AG04449 (cell line): ENCODE results near the gene IL5RA.

Source experiments
- CTCF ChIA-PET: fragments of 350-600 bp; formaldehyde crosslinking; extraction: SDS; loops from one replicate; lab custom pipeline; 2021; ENCODE audit warnings: antibody characterized with exemption; lab: Yijun Ruan, JAX
- POLR2A ChIA-PET: fragments of 400-600, 350-600 bp; formaldehyde crosslinking; extraction: SDS; loops from one replicate; lab custom pipeline; 2020; ENCODE audit warnings: antibody characterized with exemption, inconsistent platforms; lab: Yijun Ruan, JAX
- DNase-seq: peaks from one replicate; pipeline ENCODE4 v3.0.0-alpha.2; 2010; ENCODE audit warnings: low read depth, low spot score
- H3K4me3 ChIP-seq: 2 replicates; pipeline ENCODE4 v1.5.1; 2011; ENCODE audit warnings: low read depth, mild to moderate bottlenecking, control low read depth, low read length
- TF ChIP-seq, protein P1 (sequence below): IDR thresholded peaks from one replicate; pipeline ENCODE4 v1.5.1; 2011; ENCODE audit warnings: mild to moderate bottlenecking, moderate library complexity, low read length, control low read depth, inconsistent platforms; ENCODE audit not compliant: insufficient read depth; ENCODE audit errors: missing control alignments

IL5RA gene

DNA sequence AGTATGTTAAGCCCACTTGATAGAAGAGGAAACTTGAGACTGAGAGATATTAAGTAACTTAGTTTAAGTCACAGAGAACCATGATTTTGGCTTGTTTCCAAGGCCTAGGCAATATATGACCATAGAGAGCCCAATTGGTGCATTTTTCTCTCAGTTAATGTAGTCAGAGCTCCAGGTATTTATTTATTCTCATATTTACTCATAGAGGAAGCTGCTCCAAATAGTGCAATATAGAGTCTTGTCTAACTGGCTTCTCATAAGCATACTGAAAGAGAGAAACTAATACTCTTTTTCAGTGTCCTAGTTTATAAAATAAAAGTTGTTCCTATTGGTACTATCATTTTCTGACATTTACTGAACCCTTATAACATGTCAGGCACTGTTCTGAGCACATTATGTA is 31.8 kb upstream of the IL5RA start:
- POLR2A ChIA-PET = no interaction called here
- CTCF ChIA-PET = no interaction called here
- DNase-seq = no peak

DNA sequence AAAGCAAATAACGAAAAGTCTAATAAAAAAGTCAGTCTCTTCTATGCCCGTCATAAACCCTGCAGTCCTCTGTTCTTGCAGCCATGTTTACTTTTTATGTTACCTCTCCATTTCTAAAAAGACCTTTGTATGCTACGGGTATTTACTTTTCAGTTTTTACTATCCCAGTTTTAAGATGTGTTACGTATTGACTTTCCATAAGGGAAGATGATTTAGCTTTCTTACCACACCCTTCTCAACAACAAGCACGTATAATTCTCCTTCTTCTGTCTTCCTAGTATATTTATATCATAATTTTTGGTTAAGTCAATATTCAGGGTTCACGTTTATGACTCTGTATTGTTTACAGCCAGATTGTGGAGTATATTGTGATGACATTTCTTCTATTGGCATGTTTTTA is 27.4 kb upstream of the IL5RA start:
- no peak overlapping the region for H3K4me3 ChIP-seq
- CTCF ChIA-PET = no interaction called here
- POLR2A ChIA-PET = no interaction called here
- TF ChIP-seq, protein P1, sequence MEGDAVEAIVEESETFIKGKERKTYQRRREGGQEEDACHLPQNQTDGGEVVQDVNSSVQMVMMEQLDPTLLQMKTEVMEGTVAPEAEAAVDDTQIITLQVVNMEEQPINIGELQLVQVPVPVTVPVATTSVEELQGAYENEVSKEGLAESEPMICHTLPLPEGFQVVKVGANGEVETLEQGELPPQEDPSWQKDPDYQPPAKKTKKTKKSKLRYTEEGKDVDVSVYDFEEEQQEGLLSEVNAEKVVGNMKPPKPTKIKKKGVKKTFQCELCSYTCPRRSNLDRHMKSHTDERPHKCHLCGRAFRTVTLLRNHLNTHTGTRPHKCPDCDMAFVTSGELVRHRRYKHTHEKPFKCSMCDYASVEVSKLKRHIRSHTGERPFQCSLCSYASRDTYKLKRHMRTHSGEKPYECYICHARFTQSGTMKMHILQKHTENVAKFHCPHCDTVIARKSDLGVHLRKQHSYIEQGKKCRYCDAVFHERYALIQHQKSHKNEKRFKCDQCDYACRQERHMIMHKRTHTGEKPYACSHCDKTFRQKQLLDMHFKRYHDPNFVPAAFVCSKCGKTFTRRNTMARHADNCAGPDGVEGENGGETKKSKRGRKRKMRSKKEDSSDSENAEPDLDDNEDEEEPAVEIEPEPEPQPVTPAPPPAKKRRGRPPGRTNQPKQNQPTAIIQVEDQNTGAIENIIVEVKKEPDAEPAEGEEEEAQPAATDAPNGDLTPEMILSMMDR = no peak
- no peak for DNase-seq

More for the DNA sequence above, 31.8 kb upstream of the IL5RA start:
- H3K4me3 ChIP-seq = no peak overlapping the region
- TF ChIP-seq, protein P1 = no peak

DNA sequence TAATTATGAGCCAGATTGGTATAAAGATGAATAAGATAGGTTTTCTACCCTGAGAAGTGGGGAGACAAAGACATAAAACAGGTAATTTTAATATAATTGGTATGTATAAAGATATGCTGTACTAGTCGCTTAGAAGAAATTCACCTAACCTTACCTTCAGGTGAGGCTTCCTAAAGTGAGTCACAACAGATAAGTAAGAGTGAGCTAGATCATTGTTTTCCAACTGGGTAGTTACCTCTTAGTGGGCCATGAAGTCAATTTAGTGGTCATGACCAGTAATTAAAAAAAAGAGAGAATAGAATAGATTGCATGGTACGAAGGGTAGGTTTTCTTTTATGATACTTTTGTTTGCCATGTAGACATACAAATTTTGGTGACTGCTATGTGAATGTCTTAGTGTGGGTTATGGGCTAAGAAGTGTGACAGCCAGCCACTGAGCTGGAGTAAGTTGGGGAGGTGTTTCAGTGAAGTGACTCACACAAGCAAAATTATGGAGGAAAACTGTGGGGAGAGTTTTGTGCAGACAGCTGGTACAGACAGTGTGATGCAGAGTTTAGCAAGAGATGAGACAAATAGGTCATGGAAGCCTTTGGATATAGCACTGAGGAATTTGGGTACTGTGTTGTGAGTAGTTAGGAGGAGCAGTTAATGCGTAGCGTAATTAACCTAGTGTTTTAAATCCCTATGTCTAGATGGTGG is 24.7 kb upstream of the IL5RA start:
- POLR2A ChIA-PET = no interaction called here
- TF ChIP-seq, protein P1 = no peak
- no peak for DNase-seq
- no peak overlapping the region for H3K4me3 ChIP-seq
- CTCF ChIA-PET = interaction anchor here (0.7 to 1.3 kb wide), 2 partner anchors 42 to 44 kb away, joined by 3 to 4 read pairs; partner anchors contain the start of gene CRBN

DNA sequence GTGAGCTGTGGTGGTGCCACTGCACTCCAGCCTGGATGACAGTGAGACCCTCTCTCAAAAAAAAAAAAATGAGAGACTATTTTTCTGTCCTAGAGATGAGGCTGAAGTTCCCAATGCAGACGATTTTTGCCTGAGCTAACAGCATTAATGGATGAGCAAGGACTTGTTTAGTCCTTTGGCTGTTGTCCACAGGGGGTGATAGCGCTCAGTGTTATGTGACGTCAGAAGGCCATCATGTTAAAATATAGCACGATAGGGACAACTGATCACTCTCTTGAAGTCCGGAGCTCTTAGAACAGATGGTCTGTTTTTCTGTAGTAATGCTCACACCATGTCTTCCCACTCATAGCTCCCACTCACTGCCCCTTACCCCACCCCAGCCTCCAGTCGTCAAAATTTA is 23.3 kb upstream of the IL5RA start:
- POLR2A ChIA-PET = no interaction called here
- CTCF ChIA-PET = interaction anchor here (0.8 to 1.3 kb wide), 2 partner anchors 26 to 67 kb away, joined by 3 to 4 read pairs; no protein-coding TSS in a partner anchor
- no peak overlapping the region for H3K4me3 ChIP-seq
- DNase-seq = no peak
- TF ChIP-seq, protein P1 = no peak

DNA sequence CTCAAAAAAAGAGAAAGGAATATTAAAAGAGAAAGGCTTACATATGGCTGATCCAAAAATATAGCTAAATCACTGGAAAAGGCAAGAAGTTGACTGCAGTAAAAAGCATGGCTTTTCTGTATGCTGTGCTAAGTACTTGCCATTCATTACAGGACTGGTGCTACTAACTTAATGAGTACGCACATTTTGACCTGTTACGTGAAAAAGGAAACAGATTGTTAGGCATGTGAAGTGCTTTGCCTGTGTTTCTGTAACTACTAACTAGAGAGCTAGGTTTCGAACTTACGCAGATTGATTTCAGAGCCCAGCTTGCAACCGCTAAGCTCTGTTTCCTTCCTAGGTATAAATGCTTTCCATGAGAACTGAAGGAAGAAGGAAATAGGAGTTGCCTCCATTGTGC is 19.4 kb upstream of the IL5RA start:
- DNase-seq = no peak
- ChIA-PET CTCF (interaction anchor here (1.0 kb wide), 1 partner anchor 50 kb away, joined by 3 read pairs; the partner anchor contains the start of gene CRBN), POLR2A (no interaction called here)
- TF ChIP-seq, protein P1 = no peak
- H3K4me3 ChIP-seq = no peak overlapping the region

DNA sequence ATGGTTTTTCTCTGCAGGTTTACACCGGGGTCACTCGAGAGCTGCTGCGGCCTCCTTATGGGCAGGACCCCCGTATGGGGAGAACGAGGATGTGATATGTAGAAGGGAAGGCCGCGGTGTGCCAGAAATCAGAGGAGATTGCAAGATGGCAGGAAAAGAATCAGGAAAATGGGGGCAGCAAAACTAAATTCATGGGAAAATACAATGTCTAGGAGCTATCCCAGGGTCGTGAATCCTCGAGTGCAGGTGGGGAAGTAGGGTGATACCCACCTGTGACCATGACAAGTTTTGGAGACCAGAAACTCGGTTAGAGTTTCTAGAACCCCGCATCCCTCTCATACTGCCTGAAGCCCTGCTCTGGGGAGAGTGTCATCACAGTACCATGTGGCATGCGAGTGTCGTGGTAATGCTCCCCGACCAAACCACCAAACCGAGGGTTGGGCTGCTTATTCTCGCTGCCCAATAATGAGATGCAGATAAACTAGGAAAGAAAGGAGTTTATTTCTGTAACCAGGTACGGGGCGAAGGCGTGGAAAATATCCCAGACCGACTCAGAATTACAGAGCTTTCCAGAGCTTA is 17.3 kb upstream of the IL5RA start:
- H3K4me3 ChIP-seq = peak overlapping the region; percentile 98
- ChIA-PET POLR2A (no interaction called here), CTCF (no interaction called here)
- no peak for DNase-seq
- TF ChIP-seq, protein P1 = no peak
